ENCODE measurements around the gene CXCL6. TPM values are rescaled to one million over a fixed set of nuclear protein-coding genes. Genes with fewer than 3 reads are reported as not detected.

Gene CXCL6
- not detected for total RNA-seq

- WGBS, 2 donors (ENCODE audit: low coverage in 1 of 2), result 9 to 10% methylated on average over 9 to 41 of the region's 41 CpGs
- in situ Hi-C loops (cut with MboI; ENCODE audit: low pct_ligation_motif_present in 1 of 4, low pct_unique_long_range_greater_than_20kb in 1 of 4, low sequenced_read_pairs in 3 of 4), result no loop called here
- Histone ChIP-seq H3K4me3 (peak within 1 kb of the TSS in 3 of 4 donors; percentile 8 to 43 (median 24)), H3K4me1 (peaks cover 0 to 10% (median 0%) of the 10 kb centered on the region in 4 donors), H3K9me3 (no peaks in the 10 kb centered on the region), H3K36me3 (no peaks in the 10 kb centered on the region), H3K27me3 (peaks cover 25% of the 10 kb centered on the region), H3K27ac (no peak within 1 kb of the TSS)
- TF ChIP-seq CTCF (IDR thresholded peaks at IDR 0.05), result no peak
- no peak for TF ChIP-seq POLR2A (IDR thresholded peaks at IDR 0.05)
- TF ChIP-seq EP300 (IDR thresholded peaks at IDR 0.05; ENCODE audit: low read depth), result no peak
- intact Hi-C loops (cut with DNase I; ENCODE audit: low total_unique reads), result no loop called here
- peak; percentile 28 for DNase-seq
Observed at GRCh38 chr4:73836373-73837279, at the start of gene CXCL6. CXCL6 (plus strand) TSS chr4:73836678; CDS start chr4:73836751, 73 bp downstream.

GRCh38 chr4:73788411-73788810, 48.1 kb upstream of the CXCL6 start:
- Histone ChIP-seq H3K27ac (no peak overlapping the region), H3K4me3 (no peak overlapping the region), H3K9me3 (peaks cover 0 to 2% of the 10 kb centered on the region in 2 donors), H3K27me3 (no peaks in the 10 kb centered on the region), H3K4me1 (no peaks in the 10 kb centered on the region), H3K36me3 (no peaks in the 10 kb centered on the region)
- intact Hi-C loops (cut with DNase I; ENCODE audit: low total_unique reads) (no loop called here), in situ Hi-C loops (cut with MboI; ENCODE audit: low pct_ligation_motif_present in 1 of 4, low pct_unique_long_range_greater_than_20kb in 1 of 4, low sequenced_read_pairs in 3 of 4) (no loop called here)
- WGBS, 2 donors (ENCODE audit: low coverage in 1 of 2), result 73 to 81% methylated on average over 2 of the region's 2 CpGs
- TF ChIP-seq EP300 (IDR thresholded peaks at IDR 0.05; ENCODE audit: low read depth), result no peak
- no peak for TF ChIP-seq CTCF (IDR thresholded peaks at IDR 0.05)
- no peak for TF ChIP-seq POLR2A (IDR thresholded peaks at IDR 0.05)
- TF ChIP-seq POLR2AphosphoS5 (IDR thresholded peaks at IDR 0.05), result no peak
- no peak for DNase-seq

GRCh38 chr4:73798842-73799241, 37.6 kb upstream of the CXCL6 start:
- Histone ChIP-seq H3K27ac (no peak overlapping the region), H3K4me3 (no peak overlapping the region), H3K4me1 (no peaks in the 10 kb centered on the region), H3K9me3 (peaks cover 0 to 2% of the 10 kb centered on the region in 2 donors), H3K36me3 (no peaks in the 10 kb centered on the region), H3K27me3 (no peaks in the 10 kb centered on the region)
- intact Hi-C loops (cut with DNase I; ENCODE audit: low total_unique reads), result no loop called here
- in situ Hi-C loops (cut with MboI; ENCODE audit: low pct_ligation_motif_present in 1 of 4, low pct_unique_long_range_greater_than_20kb in 1 of 4, low sequenced_read_pairs in 3 of 4), result no loop called here
- TF ChIP-seq POLR2A (IDR thresholded peaks at IDR 0.05) (no peak), CTCF (IDR thresholded peaks at IDR 0.05) (no peak), EP300 (IDR thresholded peaks at IDR 0.05; ENCODE audit: low read depth) (no peak), POLR2AphosphoS5 (IDR thresholded peaks at IDR 0.05) (no peak)
- no peak for DNase-seq

GRCh38 chr4:73800206-73800605, 36.3 kb upstream of the CXCL6 start:
- Histone ChIP-seq H3K9me3 (peaks cover 0 to 9% of the 10 kb centered on the region in 2 donors), H3K36me3 (no peaks in the 10 kb centered on the region), H3K4me3 (no peak overlapping the region), H3K27me3 (no peaks in the 10 kb centered on the region), H3K27ac (no peak overlapping the region), H3K4me1 (no peaks in the 10 kb centered on the region)
- no peak for DNase-seq
- 83 to 92% methylated on average over 2 of the region's 2 CpGs for WGBS, 2 donors (ENCODE audit: low coverage in 1 of 2)
- TF ChIP-seq POLR2AphosphoS5 (IDR thresholded peaks at IDR 0.05) (no peak), EP300 (IDR thresholded peaks at IDR 0.05; ENCODE audit: low read depth) (no peak), POLR2A (IDR thresholded peaks at IDR 0.05) (no peak), CTCF (IDR thresholded peaks at IDR 0.05) (no peak)
- intact Hi-C loops (cut with DNase I; ENCODE audit: low total_unique reads), result no loop called here
- in situ Hi-C loops (cut with MboI; ENCODE audit: low pct_ligation_motif_present in 1 of 4, low pct_unique_long_range_greater_than_20kb in 1 of 4, low sequenced_read_pairs in 3 of 4), result no loop called here

Measured in transverse colon (tissue), 4 donors.